NCI-H446 treated with DMSO at 0.1 percent for 48 hours (cell line): Measurements from ENCODE around the gene SORCS1.

Experiments used
- DNase-seq: peaks from one replicate; lab custom pipeline; 2025; lab: John Stamatoyannopoulos, UW

The SORCS1 gene

DNA sequence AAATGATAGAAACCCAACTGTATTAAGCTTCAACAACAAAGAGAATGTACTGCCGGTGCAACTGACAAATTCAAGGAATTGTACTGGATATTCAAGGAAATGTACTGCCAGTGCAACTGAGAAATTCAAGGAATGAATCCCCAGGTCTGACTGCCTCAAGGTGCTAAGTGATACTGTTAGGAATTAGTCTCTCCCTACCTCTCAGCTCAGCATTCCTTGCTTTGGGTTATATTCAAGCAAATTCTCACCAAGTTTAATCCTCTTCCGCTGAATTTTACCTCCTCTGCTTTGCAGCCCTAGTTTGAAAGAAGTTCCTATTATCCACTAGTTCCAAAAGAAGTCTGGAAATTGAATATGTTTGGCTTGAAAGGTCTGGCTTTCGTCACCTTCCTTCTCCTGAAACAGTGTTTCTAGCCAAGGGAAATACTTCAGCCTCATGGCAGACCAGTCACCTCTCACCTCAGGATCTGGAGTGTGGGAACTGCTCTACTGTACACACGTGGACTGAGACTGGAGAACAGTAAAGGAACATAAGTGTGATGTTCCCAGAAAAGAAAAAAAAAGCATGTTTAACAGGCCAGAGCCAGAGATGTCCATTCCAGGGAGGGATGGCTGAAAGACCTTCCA lies 60.4 kb downstream of the SORCS1 start:
- DNase-seq: no peak

DNA sequence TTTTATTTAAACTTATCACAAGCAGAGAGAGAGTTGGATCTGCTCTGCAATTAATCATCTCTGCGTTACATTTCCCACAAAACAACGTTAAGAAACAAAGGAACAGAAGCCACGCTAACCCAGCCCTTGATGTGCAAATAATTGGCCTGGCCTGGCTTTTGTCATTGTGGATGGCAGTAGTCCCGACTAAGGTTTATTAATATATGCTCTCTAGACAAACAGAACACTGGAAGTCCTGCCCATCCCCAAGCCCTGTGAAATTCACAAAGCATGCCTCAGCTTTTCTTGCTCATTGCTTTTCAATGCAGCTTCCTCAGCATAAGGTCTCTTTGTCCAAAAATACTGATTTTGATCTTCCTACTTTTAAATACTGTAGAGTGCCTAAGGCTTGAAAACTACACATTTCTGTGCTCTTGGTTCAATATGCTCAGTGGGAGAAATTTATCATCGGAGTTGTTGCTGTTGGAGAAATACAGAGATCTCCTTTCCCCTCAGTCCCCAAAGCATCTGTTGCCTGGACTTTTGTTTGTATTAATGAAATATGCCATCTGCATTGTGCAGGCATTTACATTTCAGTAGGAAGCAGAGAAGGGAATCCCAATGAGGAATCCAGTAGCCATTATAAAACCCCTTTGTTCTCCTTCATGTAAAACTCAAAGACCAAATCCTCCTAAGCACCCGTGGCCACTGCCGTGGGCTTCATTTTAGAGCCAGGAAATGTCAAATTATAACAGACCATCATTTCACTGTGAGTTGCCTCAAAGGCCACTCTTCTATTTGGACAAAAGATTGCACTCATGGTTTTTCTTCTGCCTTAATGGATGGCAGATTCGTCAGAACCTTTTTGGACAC lies 61.1 kb downstream of the SORCS1 start:
- DNase-seq: no peak

DNA sequence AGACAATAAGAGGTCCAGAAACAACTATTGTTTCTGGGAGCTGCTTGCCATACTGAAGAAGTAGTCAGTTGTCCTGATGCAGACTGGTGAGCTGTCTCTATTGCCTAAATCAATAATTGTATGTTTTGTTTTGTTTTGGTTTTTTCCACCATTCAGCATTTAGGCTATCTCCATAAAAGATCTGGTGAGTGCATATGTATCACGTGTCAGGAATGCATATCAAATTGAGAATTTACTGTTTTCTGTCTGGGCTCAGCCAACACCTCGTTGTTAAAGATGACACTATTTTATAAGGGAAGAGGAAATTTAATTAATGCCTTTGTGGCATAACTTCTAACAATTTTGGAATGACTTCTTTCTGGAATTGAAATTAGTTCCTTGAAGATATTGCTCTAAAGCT lies 66.2 kb downstream of the SORCS1 start:
- no peak for DNase-seq

DNA sequence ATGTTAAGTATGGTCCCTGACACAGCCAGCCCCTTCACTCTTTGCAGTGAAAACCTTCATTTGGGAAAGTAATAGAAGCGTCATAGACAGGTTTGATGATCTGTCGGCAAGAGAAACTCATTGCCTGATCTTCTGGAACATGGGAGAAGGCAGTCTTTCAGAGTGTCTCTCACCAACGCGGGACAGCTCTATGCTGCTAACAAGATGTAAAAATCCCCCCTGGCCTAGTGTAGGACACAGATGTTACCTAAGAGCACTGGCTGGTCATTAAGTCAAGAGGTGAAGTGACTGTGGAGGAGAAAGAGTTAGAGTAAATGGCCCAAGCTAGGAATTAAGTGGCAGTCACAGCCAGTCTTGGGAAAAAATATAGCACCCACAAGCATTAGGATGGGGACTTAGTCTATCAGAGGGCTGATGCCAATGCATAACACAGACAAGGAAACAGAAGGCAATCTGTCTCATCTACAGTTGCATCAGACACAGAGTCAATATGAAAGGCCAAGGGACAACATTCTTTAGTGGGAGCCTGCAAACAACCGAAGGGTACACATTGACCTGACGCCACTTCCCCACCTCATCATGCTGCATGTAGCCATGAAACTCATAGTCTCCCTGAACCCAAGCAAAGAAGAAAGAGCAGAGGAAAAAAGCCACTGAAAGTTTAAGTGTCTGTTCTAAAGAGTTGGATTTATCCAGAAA lies 69.5 kb downstream of the SORCS1 start:
- no peak for DNase-seq

DNA sequence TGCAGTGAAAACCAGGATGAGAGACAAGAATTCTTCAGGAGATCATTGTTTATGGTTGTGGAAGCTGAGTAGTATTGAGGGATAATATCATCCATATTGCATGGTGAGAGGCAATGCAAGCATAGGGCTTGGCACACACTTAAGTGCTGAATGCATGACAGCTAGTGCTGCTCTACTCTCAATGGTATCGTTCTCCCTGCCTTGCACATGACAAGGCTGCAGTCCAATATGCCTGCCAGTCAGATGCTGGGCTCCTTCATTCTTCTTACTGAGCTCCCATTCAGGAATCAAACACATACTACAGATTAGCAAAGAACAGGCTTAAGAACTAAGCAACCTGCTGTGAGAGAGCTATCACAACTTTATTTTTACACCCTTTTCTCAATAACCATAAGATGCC lies 72.2 kb downstream of the SORCS1 start:
- DNase-seq: no peak

DNA sequence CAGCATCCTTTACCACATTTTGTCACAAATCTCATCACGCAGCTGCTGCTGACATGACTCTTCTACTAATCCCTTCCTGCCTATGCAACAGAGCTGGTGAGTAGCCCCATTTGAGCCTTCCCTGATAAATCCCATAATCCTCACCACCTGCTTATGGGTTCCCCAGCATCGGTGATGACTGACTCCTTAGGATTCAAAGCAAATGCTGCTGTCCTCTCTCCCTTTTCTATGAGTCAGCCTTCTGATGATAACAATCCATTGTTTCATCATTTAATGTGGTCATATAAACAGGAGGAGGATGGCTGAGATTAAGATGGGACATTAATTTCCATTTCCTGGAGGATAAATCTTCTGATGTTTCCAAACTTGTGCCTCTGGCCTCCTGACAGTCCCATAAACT lies 73.4 kb downstream of the SORCS1 start:
- DNase-seq: no peak

DNA sequence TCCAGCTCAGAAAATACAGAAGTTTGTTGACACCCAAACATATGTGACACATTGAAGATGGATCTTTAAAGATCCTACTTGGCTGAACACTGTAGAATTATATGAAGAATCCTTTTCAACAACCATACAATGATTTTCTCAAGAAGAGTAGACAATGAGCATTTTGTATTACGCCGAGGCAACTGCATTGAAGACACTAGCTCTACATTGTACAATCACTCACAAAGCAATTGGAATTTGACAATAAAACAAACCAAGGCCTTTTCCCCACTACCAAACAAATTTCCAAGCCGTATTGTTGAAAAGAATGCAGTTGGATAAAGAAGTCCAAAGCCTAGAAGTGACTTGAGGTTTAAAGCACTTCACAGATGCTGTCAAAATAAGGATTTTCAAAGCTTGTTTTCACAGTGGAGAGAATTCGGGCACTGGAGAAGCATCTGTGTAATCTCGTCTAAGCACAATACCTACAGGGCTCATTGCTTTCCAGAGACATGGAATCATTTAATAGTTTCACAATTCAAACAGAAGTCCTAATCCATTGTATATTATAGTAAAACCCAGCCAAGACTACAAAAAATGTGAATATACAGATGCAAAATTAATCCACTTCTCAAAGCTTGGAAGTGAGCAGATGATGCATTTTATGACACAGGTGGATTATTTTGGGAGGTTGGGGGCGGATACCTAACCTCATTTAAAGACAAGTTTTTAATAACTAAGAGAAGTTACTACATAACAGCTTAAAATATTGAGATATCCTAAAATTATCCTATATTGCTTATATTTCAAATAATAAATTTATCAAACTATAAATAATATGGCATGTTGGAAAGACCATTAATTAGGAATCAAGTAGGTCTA lies 78.6 kb downstream of the SORCS1 start:
- no peak for DNase-seq

DNA sequence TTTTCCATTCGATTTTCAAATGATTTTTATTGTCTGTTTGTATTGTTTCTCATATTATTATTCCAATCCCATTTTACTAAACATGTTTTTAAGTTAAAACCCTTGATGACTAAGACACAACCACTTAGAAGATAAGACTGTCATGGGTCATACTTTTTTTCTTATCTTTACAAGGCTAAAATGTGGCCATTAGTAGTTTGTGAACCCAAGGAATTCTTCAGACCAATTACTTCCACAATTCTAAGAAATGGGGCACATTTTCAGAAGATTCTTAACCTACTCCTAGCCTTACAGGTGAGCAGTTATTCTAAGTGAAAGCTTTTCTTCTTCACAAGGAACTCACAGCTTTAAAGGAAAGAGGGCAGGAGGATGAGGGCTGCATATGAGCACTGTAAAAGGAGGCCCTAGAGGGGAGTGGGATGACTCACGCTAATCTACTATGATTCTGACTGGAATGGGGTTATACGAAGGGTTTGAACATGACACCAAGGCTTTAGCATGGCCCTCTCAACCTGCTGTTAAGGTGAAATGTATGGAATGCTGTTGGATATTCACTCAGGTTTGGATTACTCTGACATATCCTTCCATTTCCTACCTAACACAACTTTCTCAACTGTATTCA lies 81.0 kb downstream of the SORCS1 start:
- no peak for DNase-seq

DNA sequence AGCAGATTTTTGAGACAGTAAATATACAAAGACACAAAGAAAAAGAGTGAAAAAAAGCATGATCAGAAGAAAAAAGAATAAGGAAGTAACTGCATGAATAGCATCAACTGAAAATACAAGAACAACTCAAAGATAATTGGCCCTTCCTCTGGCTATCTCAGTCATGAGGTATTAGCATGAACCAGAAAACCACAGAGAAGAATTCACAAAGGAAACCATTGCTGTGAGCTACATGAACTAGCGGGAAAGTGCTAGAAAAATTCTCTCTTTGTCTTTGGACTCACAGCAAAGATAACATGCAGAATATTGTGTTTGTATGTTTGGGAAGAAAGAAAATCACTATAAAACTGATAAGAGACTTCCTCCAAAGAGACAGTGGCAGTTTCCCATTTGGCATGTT lies 82.9 kb downstream of the SORCS1 start:
- no peak for DNase-seq

DNA sequence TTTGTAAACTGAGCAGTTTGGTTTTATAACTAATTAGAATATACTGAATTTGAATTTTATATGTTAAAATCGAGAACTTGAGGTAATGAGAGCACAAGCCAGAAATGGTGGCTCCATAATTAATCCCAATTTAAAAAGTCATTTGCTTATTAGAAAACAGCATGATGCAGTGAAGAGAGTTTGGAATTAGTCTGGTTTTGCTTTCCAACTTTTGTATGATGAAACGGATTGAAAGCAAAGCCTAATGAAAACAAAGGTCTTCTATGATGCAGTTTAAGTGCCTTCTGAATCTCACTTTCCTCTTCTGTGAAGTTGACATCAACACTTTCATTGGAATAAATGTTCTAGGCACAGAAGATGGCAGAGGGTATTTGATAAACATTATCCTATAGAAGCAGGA lies 89.4 kb downstream of the SORCS1 start:
- no peak for DNase-seq

DNA sequence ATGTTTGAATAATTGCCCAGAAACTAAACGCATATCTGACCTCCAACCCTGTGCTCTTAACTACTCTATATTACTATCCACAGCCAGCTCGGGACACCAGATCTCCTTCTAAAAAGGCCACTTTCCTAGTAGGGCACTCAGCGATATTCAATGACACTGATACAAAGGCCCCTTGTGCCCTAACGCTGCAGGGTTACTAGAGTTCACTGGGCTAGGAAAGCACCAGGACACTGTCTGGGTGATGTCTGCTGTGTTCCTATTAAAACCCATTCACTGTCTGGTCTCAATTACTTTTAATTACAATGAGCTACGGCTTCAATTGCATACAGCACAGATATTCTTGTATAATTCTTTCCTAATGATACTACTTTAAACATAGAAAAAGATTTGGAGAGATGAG lies 91.7 kb downstream of the SORCS1 start:
- DNase-seq: no peak

DNA sequence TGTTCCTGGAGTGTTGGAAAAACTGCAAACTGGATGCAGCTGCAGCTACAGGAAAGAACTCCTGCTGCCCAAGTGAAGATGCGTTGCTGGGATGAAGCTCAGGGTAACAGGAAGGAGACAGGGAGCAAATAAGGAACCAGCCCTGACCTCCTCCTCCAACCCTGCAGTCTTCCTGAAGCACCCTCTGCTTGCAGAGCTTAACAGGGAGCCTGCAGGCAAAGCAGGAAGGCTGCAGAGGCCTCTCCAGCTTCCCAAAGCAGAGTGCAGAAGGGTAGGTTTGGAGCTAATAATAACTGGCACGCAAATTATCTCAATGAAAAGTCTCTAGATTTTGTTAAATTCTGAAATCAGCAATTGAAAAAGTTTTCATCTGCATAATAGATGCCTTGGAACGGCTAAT lies 92.5 kb downstream of the SORCS1 start:
- DNase-seq: no peak

DNA sequence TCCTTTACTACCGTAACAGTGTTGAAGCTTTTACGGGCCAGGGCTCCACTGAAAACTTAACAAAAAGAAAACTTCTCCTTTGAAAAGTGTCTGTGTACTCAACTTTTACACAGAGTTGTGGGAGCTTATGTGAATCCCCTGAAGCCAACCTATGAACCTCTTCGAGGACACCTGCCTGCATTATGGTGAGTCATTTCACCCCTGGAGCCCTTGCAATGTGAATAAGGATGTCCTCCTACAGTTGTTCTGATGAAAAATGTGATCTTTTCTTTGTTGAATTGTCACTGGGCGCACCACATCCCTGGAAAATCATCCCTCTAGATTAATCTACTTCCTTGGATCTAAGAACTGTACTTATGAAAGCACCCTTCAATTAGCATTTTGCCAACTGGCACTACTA lies 93.2 kb downstream of the SORCS1 start:
- DNase-seq: no peak

DNA sequence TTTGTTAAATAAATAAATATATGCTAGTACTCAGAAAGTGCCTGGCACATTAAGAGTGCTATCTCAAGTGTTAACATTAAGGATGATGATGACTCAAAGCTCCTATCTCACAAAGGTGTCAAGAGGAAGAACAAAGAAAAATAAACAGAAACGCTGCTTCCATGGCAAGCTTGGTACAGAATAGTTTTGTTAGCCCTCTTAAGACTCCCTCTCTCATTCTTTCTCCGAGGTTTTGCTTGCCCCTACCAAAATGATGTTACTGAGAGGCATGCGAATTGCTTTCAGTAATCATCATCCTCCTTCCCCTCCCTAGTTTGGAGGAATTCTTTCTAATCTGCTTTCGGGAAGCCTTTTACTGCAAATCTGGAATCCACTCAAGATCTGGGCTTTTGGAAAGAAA lies 96.7 kb downstream of the SORCS1 start:
- DNase-seq: no peak

DNA sequence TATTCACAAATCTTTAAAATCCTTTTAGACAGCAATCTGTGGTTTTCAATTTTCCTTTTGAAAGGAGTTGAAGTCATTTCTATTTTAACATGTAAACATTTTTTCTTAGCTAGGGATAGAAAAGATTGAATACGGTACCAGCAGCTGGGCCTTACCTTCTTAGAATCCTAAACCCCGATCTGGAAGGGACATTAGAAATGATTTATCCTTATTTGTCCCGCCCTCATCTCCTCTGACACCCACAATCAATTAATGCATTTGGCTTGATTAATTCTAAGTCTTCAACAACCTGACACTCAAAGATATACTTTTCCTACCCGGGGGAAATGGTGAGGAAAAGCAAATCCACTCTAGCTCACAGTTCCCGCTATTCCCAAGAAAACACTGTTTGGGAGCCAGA lies 100.4 kb downstream of the SORCS1 start:
- DNase-seq: no peak

DNA sequence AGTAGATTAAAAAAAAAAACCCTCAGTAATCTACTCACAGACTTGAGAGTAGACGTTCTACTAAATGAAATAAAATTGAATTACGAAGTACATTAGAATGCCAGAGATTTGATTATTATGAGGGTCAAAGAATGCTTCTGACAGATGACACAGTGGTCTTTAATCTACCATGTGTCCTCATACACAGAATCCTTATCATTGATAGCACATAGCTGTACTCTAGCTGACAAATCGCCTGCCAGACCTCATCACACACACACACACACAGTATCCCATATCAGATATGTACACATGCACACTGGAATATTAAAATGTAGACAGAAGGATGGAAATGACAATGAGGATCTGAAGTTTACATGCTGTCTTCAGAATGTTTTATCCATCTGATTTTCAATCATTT lies 104.6 kb downstream of the SORCS1 start:
- no peak for DNase-seq

DNA sequence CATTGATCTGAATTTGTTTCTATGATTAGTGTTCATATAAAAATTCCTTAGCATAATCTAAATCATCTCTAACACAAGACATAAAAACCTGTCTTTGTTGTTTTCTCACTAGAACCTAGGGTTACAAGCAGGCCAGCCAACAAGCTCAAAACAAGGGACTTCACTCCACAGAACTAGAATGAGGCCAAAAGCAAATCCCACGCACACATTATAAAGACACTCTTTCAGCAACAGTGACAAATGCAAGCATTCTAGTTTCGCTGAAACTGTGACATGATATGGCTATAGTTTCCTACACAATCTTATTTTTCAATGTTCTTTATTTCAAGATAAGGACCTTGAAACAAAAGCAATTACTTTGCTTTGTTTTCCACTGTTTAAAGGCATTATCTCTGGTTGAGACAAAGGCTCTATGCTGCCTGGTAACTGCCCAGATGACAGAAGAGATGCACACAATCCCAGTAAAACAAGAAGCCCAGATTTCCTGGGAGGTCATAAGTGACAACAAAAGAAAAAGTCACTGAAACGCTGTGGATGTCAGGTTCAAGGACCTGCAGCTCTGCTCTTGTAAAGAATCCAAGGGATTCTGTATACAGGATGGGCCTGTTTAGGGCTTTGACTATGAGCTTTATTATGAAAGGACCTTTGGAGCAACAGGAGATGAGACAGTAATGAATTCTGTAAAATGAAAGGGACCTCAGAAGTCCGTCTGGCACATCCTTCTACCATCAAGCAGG lies 105.3 kb downstream of the SORCS1 start:
- no peak for DNase-seq

DNA sequence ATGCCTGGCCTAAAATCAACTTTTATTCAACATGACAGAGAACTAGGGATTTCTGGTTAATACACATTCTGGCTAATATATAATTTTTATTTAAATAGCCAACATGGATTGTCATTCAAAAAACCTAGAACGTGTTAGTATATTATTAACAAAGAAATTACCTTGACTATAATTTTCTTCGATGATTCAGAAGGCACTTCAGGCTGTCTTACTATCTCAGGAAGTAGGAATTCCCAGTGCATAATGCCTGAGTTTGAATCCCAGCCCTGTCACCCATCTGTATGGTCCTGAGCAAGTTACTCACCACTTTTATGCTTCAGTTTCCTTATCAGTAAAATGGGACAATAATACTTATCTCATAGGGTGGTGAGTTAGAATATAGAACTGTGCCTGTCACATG lies 106.2 kb downstream of the SORCS1 start:
- DNase-seq: no peak

DNA sequence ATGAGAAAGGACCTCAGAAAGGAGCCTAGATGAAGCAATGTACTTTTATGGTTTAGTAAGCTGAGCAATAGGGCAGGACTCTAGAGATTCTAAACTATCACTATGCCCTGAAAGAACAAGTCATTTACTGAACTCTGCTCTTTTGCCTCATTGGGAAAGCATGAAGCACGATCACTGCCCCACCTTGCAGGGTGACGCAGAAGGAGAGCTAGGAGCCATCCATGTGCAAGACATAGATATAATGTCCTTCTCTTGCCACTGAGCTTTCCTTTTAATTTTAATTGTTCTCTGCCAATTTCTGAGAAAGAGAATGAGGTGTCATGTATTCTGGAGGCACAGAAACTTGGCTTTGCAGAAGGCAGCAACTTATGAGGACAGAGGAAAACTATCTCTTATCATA lies 108.3 kb downstream of the SORCS1 start:
- DNase-seq: no peak

DNA sequence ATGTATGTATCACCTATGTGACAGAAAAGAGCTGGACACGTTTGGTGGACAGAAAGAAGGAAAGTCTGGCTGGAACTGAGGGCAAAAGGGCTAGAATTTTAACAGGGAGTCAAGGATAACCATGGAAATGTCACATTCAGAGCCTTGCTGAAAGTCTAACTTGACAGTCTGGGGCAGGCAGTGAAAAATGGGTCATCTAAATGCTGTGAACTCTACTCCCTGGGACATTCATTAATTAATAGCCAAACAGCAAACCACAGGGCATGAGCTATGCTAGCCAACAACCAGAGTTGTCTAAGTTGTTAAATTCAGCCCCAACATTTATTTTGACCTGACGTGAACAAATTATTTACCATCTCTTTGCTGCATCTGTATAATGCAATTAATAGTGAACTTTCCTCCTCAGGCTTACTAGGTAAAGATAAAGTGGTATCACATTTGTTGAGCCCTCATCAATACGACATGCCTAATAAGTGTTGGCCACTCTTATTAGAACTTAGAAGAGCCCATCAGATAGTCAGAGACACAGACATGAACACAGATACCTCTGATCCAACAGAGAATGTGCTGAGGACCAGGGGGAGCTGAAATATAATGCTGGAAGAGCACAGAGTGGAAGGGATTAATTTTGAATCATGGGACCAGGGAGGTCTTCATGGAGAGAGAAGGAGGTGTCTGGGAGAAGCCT lies 109.9 kb downstream of the SORCS1 start:
- DNase-seq: no peak

DNA sequence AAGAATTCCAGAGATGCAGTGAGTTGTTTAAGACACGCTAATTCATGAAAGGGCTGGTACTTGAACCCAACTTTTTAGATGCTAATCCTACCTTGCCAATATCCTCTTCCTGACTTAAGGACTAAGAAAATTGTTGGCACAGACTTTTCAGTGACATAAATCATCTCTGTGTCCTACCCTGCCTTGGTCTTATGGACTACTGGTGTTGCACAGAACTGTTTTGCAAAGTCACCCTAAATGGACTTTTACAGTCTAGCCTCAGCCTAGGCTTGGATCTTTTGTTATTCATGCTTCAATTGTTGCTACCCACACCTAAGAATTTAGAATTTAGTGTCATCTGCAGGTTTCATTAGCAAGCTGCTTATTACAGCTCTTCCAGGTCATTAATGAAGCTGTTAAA lies 112.7 kb downstream of the SORCS1 start:
- no peak for DNase-seq
